Ishikawa (cell line): Measurements from ENCODE around the gene APOC3.

Source experiments
- CEBPB ChIP-seq: IDR thresholded peaks from 2 replicates; pipeline ENCODE4 v1.6.1; 2012
- CREB1 ChIP-seq: IDR thresholded peaks from 2 replicates; pipeline ENCODE4 v1.6.1; 2012; ENCODE audit warnings: low read depth
- EGR1 ChIP-seq: IDR thresholded peaks from 2 replicates; pipeline ENCODE4 v1.6.1; 2012
- EP300 ChIP-seq: IDR thresholded peaks from 2 replicates; pipeline ENCODE4 v1.6.1; 2012; ENCODE audit warnings: borderline replicate concordance
- FOXM1 ChIP-seq: IDR thresholded peaks from 2 replicates; pipeline ENCODE4 v1.6.1; 2012; ENCODE audit warnings: low read depth, borderline replicate concordance
- NFIC ChIP-seq: IDR thresholded peaks from 2 replicates; pipeline ENCODE4 v1.6.1; 2012
- RAD21 ChIP-seq: IDR thresholded peaks from 2 replicates; pipeline ENCODE4 v1.6.1; 2012; ENCODE audit warnings: low read depth
- TAF1 ChIP-seq: IDR thresholded peaks from 2 replicates; pipeline ENCODE4 v1.6.1; 2012; ENCODE audit warnings: low read depth, mild to moderate bottlenecking
- TCF12 ChIP-seq: IDR thresholded peaks from 2 replicates; pipeline ENCODE4 v1.6.1; 2012; ENCODE audit warnings: low read depth
- TEAD4 ChIP-seq: IDR thresholded peaks from 2 replicates; pipeline ENCODE4 v1.6.1; 2012
- USF1 ChIP-seq: IDR thresholded peaks from 2 replicates; pipeline ENCODE4 v1.6.1; 2012
- YY1 ChIP-seq: IDR thresholded peaks from 2 replicates; pipeline ENCODE4 v1.6.1; 2012; ENCODE audit warnings: low read depth
- ZBTB7A ChIP-seq: IDR thresholded peaks from 2 replicates; pipeline ENCODE4 v1.6.1; 2012; ENCODE audit warnings: low read depth
- TF ChIP-seq, protein P1 (sequence below): IDR thresholded peaks from 2 replicates; pipeline ENCODE4 v1.6.1; 2012; ENCODE audit warnings: low read depth, mild to moderate bottlenecking
- TF ChIP-seq, protein P2 (sequence below): IDR thresholded peaks from 2 replicates; pipeline ENCODE4 v1.6.1; 2012

The APOC3 gene

DNA sequence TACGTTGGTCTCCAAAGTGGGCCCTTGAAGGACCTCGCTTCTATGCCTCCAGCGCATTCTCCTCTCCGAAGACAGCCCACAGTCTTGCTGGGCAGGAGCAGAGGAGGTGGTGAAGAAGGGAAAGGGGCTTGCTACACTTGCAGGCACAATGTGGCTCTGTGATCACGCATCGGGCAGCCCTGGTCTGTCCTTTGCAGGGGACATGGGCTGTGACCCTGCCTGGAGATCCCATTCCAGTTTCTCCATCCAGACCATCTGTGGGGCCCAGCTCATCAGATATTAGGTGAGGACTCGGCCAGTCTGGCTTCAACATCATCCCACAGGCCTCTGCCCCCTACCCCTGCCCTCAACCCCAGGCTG lies 6.9 kb downstream of the APOC3 start:
- TF ChIP-seq TCF12 (no peak), YY1 (no peak)

GRCh38 chr11:116837231-116838091 lies 7.8 kb downstream of the APOC3 start, which contains the start of gene APOA1:
Gene APOA1, minus strand, starts transcription at chr11:116837622. Its CDS starts 235 bp downstream, at chr11:116837387.
- no peak for TF ChIP-seq NFIC
- TF ChIP-seq FOXM1 = no peak
- TF ChIP-seq, protein P1, sequence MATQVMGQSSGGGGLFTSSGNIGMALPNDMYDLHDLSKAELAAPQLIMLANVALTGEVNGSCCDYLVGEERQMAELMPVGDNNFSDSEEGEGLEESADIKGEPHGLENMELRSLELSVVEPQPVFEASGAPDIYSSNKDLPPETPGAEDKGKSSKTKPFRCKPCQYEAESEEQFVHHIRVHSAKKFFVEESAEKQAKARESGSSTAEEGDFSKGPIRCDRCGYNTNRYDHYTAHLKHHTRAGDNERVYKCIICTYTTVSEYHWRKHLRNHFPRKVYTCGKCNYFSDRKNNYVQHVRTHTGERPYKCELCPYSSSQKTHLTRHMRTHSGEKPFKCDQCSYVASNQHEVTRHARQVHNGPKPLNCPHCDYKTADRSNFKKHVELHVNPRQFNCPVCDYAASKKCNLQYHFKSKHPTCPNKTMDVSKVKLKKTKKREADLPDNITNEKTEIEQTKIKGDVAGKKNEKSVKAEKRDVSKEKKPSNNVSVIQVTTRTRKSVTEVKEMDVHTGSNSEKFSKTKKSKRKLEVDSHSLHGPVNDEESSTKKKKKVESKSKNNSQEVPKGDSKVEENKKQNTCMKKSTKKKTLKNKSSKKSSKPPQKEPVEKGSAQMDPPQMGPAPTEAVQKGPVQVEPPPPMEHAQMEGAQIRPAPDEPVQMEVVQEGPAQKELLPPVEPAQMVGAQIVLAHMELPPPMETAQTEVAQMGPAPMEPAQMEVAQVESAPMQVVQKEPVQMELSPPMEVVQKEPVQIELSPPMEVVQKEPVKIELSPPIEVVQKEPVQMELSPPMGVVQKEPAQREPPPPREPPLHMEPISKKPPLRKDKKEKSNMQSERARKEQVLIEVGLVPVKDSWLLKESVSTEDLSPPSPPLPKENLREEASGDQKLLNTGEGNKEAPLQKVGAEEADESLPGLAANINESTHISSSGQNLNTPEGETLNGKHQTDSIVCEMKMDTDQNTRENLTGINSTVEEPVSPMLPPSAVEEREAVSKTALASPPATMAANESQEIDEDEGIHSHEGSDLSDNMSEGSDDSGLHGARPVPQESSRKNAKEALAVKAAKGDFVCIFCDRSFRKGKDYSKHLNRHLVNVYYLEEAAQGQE = no peak
- no peak for TF ChIP-seq TEAD4
- TF ChIP-seq YY1 = no peak
- no peak for TF ChIP-seq EP300

DNA sequence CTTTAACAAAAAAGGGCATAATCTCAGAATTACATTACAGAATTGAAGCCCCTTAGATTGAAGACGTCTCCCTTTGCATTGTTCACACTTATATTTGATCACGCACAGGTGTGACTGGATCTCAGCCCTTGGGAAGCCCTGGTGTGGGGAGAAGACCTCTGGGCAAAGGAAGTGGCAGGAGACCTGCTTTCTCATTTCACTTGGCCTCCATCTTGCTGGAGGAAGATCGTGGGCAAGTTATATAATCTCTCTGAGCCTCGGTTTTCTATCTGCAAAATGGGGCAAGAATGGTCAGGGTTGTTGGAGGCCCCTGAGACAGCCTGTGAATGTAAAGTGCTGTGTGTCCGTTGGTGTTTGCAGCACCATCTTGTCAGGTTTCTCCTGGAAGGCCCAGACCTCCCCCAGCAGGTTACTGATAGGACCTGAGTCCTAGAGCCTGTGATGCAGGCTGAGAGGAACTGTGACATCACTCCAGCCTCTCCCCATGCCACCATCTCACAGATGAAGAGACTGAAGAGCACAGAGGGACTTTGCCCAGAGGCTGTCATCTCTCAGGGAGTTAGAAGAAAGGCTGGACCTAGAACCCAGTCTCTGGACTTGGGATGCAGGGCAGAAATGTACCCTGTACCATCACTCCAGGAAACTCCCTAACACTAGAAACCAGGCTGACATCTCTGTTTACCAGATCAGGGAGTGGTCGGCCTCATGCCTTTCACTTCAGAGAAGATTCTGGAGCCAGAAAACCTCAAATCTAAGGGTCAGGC lies 8.8 kb downstream of the APOC3 start:
- TF ChIP-seq, protein P2, sequence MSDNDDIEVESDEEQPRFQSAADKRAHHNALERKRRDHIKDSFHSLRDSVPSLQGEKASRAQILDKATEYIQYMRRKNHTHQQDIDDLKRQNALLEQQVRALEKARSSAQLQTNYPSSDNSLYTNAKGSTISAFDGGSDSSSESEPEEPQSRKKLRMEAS = no peak
- TF ChIP-seq TCF12 = no peak
- no peak for TF ChIP-seq YY1
- TF ChIP-seq FOXM1 = no peak
- TF ChIP-seq CEBPB = no peak
- TF ChIP-seq EP300 = no peak
- no peak for TF ChIP-seq NFIC
- TF ChIP-seq TAF1 = no peak
- TF ChIP-seq TEAD4 = no peak
- no peak for TF ChIP-seq RAD21

GRCh38 chr11:116840224-116840745 lies 10.6 kb downstream of the APOC3 start:
- TF ChIP-seq FOXM1 = no peak
- no peak for TF ChIP-seq EP300
- no peak for TF ChIP-seq TCF12
- TF ChIP-seq RAD21 = no peak
- no peak for TF ChIP-seq EGR1
- TF ChIP-seq CEBPB = no peak
- TF ChIP-seq YY1 = no peak

GRCh38 chr11:116840746-116841296 lies 11.1 kb downstream of the APOC3 start:
- no peak for TF ChIP-seq TCF12
- no peak for TF ChIP-seq EP300
- TF ChIP-seq EGR1 = no peak
- TF ChIP-seq USF1 = no peak
- no peak for TF ChIP-seq CREB1
- no peak for TF ChIP-seq FOXM1
- no peak for TF ChIP-seq TEAD4
- TF ChIP-seq NFIC = no peak
- TF ChIP-seq, protein P2 = no peak
- no peak for TF ChIP-seq ZBTB7A
- TF ChIP-seq, protein P1 = no peak
- no peak for TF ChIP-seq RAD21
- TF ChIP-seq YY1 = no peak
- TF ChIP-seq CEBPB = no peak

GRCh38 chr11:116842117-116842516 lies 12.4 kb downstream of the APOC3 start:
- no peak for TF ChIP-seq TAF1
- no peak for TF ChIP-seq TCF12
- no peak for TF ChIP-seq CEBPB
- TF ChIP-seq EGR1 = no peak
- TF ChIP-seq, protein P2 = no peak
- no peak for TF ChIP-seq EP300
- no peak for TF ChIP-seq YY1
- TF ChIP-seq RAD21 = no peak
- TF ChIP-seq, protein P1 = no peak
- no peak for TF ChIP-seq ZBTB7A
